ENCODE results near the gene COL18A1. TPM values are rescaled to one million over a fixed set of nuclear protein-coding genes. Genes with fewer than 3 reads are reported as not detected.

Gene COL18A1
- total and polyA plus RNA-seq, 3 donors from 2014 or later: 53.2 to 165 (median 111) TPM

GRCh38 chr21:45429221-45430175 is 24.5 kb downstream of the COL18A1 start:
- peak overlapping the region in 1 of 2 donors; percentile 57 for H3K27ac ChIP-seq

GRCh38 chr21:45430521-45431501 is 25.8 kb downstream of the COL18A1 start:
- WGBS, 2 donors: 41 to 68% methylated on average over 25 to 44 of the region's 48 CpGs
- TF ChIP-seq POLR2A (IDR thresholded peaks at IDR 0.05): no peak
- TF ChIP-seq CTCF (IDR thresholded peaks at IDR 0.05): no peak

More at GRCh38 chr21:45429221-45430175, 24.5 kb downstream of the COL18A1 start:
- H3K27me3 ChIP-seq: no peaks in the 10 kb centered on the region
- peaks cover 40% of the 10 kb centered on the region for H3K4me1 ChIP-seq
- TF ChIP-seq CTCF (IDR thresholded peaks at IDR 0.05): no peak
- TF ChIP-seq POLR2A (IDR thresholded peaks at IDR 0.05): no peak
- no peaks in the 10 kb centered on the region for H3K36me3 ChIP-seq (ENCODE audit: low read depth, missing control alignments)
- intact Hi-C loops (cut with DNase I; ENCODE audit: low total_unique reads): no loop called here
- no peaks in the 10 kb centered on the region for H3K9me3 ChIP-seq
- no peak for DNase-seq
- no peak overlapping the region for H3K4me3 ChIP-seq
- 93 to 94% methylated on average over 16 to 32 of the region's 32 CpGs for WGBS, 2 donors

DNA sequence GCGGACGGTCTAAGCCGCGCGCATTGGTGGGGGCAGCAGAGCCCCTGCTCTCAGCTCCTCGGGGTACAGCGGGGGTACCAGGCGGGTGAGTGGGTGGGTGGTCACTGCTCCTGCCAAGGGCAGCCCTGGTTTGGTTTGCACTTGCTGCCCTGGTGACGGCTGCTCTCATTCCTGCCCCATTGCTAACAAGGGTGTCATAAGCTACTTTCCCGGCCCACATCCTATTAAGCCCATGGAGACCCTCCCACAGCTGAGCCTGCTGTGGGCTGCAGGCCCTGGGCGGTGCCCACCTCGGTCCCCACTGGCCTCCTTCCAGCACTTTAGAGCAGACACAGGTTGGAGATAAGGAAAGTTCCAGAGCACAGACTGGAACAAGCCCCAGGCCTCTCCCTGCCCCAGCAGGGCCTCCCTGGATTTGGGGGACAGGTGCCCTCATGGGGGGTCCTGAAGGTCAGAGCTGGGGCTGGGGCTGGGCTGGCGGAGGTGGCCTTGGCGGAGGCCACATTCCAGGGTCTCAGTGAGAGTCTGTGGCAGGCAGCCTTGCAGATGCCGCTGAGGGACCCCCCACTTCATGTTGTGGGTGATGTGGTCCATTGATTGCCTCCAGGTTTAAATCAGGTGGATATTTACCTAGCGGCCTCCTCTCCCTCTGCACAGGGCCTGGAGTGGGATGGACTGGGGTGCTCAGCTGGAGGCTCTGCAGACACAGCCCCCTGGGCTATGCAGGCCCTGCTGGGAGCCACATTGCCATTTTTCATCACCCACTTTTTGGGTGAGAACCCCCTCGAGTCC is 27.0 kb downstream of the COL18A1 start:
- H3K9me3 ChIP-seq: no peaks in the 10 kb centered on the region
- DNase-seq: no peak
- H3K4me1 ChIP-seq: peaks cover 46% of the 10 kb centered on the region
- WGBS, 2 donors: 74 to 83% methylated on average over 11 to 14 of the region's 17 CpGs
- TF ChIP-seq POLR2A (IDR thresholded peaks at IDR 0.05) (no peak), CTCF (IDR thresholded peaks at IDR 0.05) (no peak)
- no peaks in the 10 kb centered on the region for H3K27me3 ChIP-seq
- H3K27ac ChIP-seq: peak overlapping the region; percentile 20 to 79
- H3K36me3 ChIP-seq (ENCODE audit: low read depth, missing control alignments): no peaks in the 10 kb centered on the region
- intact Hi-C loops (cut with DNase I; ENCODE audit: low total_unique reads): no loop called here
- H3K4me3 ChIP-seq: no peak overlapping the region

More at GRCh38 chr21:45430521-45431501, 25.8 kb downstream of the COL18A1 start:
- H3K4me3 ChIP-seq: no peak overlapping the region
- DNase-seq: peak; percentile 49
- intact Hi-C loops (cut with DNase I; ENCODE audit: low total_unique reads): no loop called here
- H3K9me3 ChIP-seq: no peaks in the 10 kb centered on the region
- peaks cover 46% of the 10 kb centered on the region for H3K4me1 ChIP-seq
- H3K27ac ChIP-seq: peak overlapping the region; percentile 57 to 79
- H3K27me3 ChIP-seq: no peaks in the 10 kb centered on the region
- H3K36me3 ChIP-seq (ENCODE audit: low read depth, missing control alignments): no peaks in the 10 kb centered on the region

GRCh38 chr21:45432575-45433255 is 27.8 kb downstream of the COL18A1 start:
- intact Hi-C loops (cut with DNase I; ENCODE audit: low total_unique reads): no loop called here
- WGBS, 2 donors: 33 to 59% methylated on average over 13 of the region's 16 CpGs
- TF ChIP-seq CTCF (IDR thresholded peaks at IDR 0.05): no peak
- no peaks in the 10 kb centered on the region for H3K9me3 ChIP-seq
- H3K4me3 ChIP-seq: no peak overlapping the region
- H3K27ac ChIP-seq: peak overlapping the region; percentile 49 to 79
- no peaks in the 10 kb centered on the region for H3K27me3 ChIP-seq
- H3K4me1 ChIP-seq: peaks cover 46% of the 10 kb centered on the region
- H3K36me3 ChIP-seq (ENCODE audit: low read depth, missing control alignments): no peaks in the 10 kb centered on the region
- DNase-seq: peak; percentile 66
